OCI-LY7 (cell line): ENCODE measurements around the gene COMMD3. TPM values are rescaled to one million over a fixed set of nuclear protein-coding genes. Genes with fewer than 3 reads are reported as not detected.
"Not testable (repeated sequence)": the region's sequence is repeated elsewhere in the genome, so short reads cannot be mapped to it uniquely, and the experiment has no call there.

Experiments used
- BruUV-seq: library from RNA; stranded (reverse); fragments of 400-500 nt; replicated peaks from 2 replicates; lab custom pipeline; 2021; lab: Mats Ljungman, UMichigan
- CTCF ChIA-PET: fragments of 300-600 bp; sonication (Branson Sonifier 250); formaldehyde crosslinking; loops from one replicate; lab custom pipeline; 2022; ENCODE audit warnings: antibody characterized with exemption; ENCODE audit not compliant: unreplicated experiment; lab: Charles Lee
- POLR2A ChIA-PET: fragments of 300-600 bp; sonication (Branson Sonifier 250); formaldehyde crosslinking; loops from one replicate; lab custom pipeline; 2022; ENCODE audit warnings: antibody characterized with exemption; lab: Charles Lee
- DNase-seq: peaks from one replicate; pipeline ENCODE4 v3.0.0-alpha.2; 2015; ENCODE audit warnings: low spot score
- H2AFZ ChIP-seq: fragments of 200-600 bp; sonication (generic), shearing (Covaris generic); 2 replicates; pipeline ENCODE4 v1.6.1; 2014; ENCODE audit warnings: mild to moderate bottlenecking, antibody characterized with exemption, low read length, moderate library complexity
- H3K27ac ChIP-seq: fragments of 200-600 bp; sonication (generic); 2 replicates; pipeline ENCODE4 v1.5.1; 2014; ENCODE audit warnings: mixed run types, low read depth, mild to moderate bottlenecking, moderate library complexity, low read length, inconsistent platforms; ENCODE audit not compliant: poor library complexity, severe bottlenecking
- H3K36me3 ChIP-seq: fragments of 200-600 bp; sonication (generic); 2 replicates; pipeline ENCODE4 v1.6.1; 2014; ENCODE audit warnings: mild to moderate bottlenecking, antibody characterized with exemption, low read length, moderate library complexity, mixed read lengths; ENCODE audit not compliant: insufficient read depth
- H3K4me1 ChIP-seq: fragments of 200-600 bp; sonication (generic); 2 replicates; pipeline ENCODE4 v1.5.1; 2014; ENCODE audit warnings: mild to moderate bottlenecking, low read length; ENCODE audit not compliant: insufficient read depth, poor library complexity, severe bottlenecking
- H3K4me2 ChIP-seq: fragments of 200-600 bp; sonication (generic); 2 replicates; pipeline ENCODE4 v1.6.1; 2014; ENCODE audit warnings: mild to moderate bottlenecking, low read length
- H3K4me3 ChIP-seq: fragments of 200-600 bp; sonication (generic); 2 replicates; pipeline ENCODE4 v1.5.1; 2014; ENCODE audit warnings: mild to moderate bottlenecking, low read depth, low read length; ENCODE audit not compliant: poor library complexity, severe bottlenecking
- H3K79me2 ChIP-seq: fragments of 200-600 bp; sonication (generic); 2 replicates; pipeline ENCODE4 v1.6.1; 2016; ENCODE audit warnings: low read depth, mild to moderate bottlenecking, low read length, moderate library complexity, mixed read lengths; ENCODE audit not compliant: insufficient read depth
- H3K9me2 ChIP-seq: fragments of 200-600 bp; sonication (generic); 2 replicates; pipeline ENCODE4 v1.6.1; 2016; ENCODE audit warnings: mild to moderate bottlenecking, low read length, mixed read lengths; ENCODE audit not compliant: insufficient read depth
- H3K9me3 ChIP-seq: fragments of 200-600 bp; sonication (generic); 2 replicates; pipeline ENCODE4 v1.6.1; 2014; ENCODE audit warnings: mild to moderate bottlenecking, mixed run types, low read length, mixed read lengths
- H4K20me1 ChIP-seq: fragments of 200-600 bp; sonication (generic); 2 replicates; pipeline ENCODE4 v1.6.1; 2014; ENCODE audit warnings: mild to moderate bottlenecking, antibody characterized with exemption, low read length, moderate library complexity, mixed read lengths; ENCODE audit not compliant: insufficient read depth
- EZH2phosphoT487 ChIP-seq: fragments of 200-600 bp; sonication (generic); IDR thresholded peaks from 2 replicates; pipeline ENCODE4 v1.6.1; 2018; ENCODE audit warnings: low read depth, borderline replicate concordance, mild to moderate bottlenecking, mixed run types, antibody characterized with exemption, low read length, moderate library complexity, mixed read lengths
- intact Hi-C: fragments of 100-400 bp; cut with micrococcal nuclease; formaldehyde crosslinking; loops from one replicate; pipeline ENCODE4 v1.10.0; 2022; ENCODE audit not compliant: unreplicated experiment
- total RNA-seq, 2 experiments: library from RNA; depleted of rRNA in 1 of 2; stranded (reverse); fragments of >200 nt in 1 of 2; shearing (Covaris generic) in 1 of 2; gene quantifications; 2 replicates each; pipeline ENCODE4 v1.2.3, GENCODE V29; 2014 to 2022
- TF ChIP-seq, protein P1 (sequence below): fragments of 200-600 bp; sonication (generic); conservative IDR thresholded peaks from 2 replicates; pipeline ENCODE4 v1.5.1; 2014; ENCODE audit warnings: mild to moderate bottlenecking, antibody characterized with exemption, low read length, moderate library complexity, mixed read lengths

Gene COMMD3
- total RNA-seq, 2 experiments from 2014 or later: 30.1 to 50.8 TPM

DNA sequence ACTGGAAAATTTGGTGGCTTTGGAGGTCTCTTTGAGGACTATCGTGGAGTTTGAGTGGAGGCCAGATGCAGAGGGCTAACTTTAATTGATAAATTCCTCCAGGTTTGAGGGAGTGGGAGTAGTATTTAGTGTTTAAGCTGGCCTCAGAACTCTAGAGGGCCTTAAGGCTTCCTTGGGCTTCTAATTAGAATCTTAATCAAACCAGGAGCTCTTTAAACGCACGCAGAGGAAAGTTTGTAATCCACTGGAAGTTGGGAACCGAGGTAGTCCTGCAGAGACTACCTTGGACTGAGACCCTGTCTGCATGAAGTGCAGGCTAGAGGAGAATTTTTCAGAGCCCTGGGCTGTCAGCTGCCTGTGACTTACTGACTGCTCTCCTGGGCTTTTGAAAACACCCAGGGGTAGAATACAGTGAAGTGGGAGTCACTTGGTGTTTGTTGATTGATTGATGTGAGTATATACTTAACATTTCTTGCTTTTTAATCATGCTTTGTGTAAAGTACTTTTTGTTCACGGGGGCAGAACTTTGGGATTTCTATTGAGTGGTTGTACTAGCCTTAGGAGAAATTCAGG is 35.0 kb downstream of the COMMD3 start:
- Histone ChIP-seq H3K4me2 (no peak overlapping the region), H3K4me1 (no peaks in the 10 kb centered on the region), H4K20me1 (no peaks in the 10 kb centered on the region), H2AFZ (no peak overlapping the region), H3K9me3 (no peaks in the 10 kb centered on the region), H3K79me2 (no peaks in the 10 kb centered on the region), H3K27ac (no peak overlapping the region), H3K4me3 (no peak overlapping the region), H3K9me2 (no peaks in the 10 kb centered on the region), H3K36me3 (no peaks in the 10 kb centered on the region)
- CTCF ChIA-PET: no interaction called here
- no TSS peak for BruUV-seq
- intact Hi-C loops: no loop called here
- POLR2A ChIA-PET: interaction anchor here (0.6 kb wide), 1 partner anchor 34 kb away, joined by 3 read pairs; no protein-coding TSS in a partner anchor
- DNase-seq: no peak
- TF ChIP-seq, protein P1, sequence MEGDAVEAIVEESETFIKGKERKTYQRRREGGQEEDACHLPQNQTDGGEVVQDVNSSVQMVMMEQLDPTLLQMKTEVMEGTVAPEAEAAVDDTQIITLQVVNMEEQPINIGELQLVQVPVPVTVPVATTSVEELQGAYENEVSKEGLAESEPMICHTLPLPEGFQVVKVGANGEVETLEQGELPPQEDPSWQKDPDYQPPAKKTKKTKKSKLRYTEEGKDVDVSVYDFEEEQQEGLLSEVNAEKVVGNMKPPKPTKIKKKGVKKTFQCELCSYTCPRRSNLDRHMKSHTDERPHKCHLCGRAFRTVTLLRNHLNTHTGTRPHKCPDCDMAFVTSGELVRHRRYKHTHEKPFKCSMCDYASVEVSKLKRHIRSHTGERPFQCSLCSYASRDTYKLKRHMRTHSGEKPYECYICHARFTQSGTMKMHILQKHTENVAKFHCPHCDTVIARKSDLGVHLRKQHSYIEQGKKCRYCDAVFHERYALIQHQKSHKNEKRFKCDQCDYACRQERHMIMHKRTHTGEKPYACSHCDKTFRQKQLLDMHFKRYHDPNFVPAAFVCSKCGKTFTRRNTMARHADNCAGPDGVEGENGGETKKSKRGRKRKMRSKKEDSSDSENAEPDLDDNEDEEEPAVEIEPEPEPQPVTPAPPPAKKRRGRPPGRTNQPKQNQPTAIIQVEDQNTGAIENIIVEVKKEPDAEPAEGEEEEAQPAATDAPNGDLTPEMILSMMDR: no peak
- TF ChIP-seq EZH2phosphoT487: no peak

- Histone ChIP-seq H3K9me2 (no peaks in the 10 kb centered on the region), H3K4me3 (no peak overlapping the region), H3K9me3 (no peaks in the 10 kb centered on the region), H3K4me1 (no peaks in the 10 kb centered on the region), H4K20me1 (no peaks in the 10 kb centered on the region), H2AFZ (no peak overlapping the region), H3K36me3 (no peaks in the 10 kb centered on the region), H3K79me2 (no peaks in the 10 kb centered on the region), H3K27ac (no peak overlapping the region), H3K4me2 (no peak overlapping the region)
- intact Hi-C loops: no loop called here
- TF ChIP-seq EZH2phosphoT487: no peak
- TF ChIP-seq, protein P1: no peak
- POLR2A ChIA-PET: no interaction called here
- no peak for DNase-seq
- no TSS peak for BruUV-seq
- CTCF ChIA-PET: no interaction called here
These were observed 40.2 kb downstream of the COMMD3 start for GRCh38 chr10:22356324-22356873.

- CTCF ChIA-PET, H2AFZ ChIP-seq: not testable (repeated sequence)
These were observed 41.6 kb downstream of the COMMD3 start for GRCh38 chr10:22357770-22358169.

More at GRCh38 chr10:22357770-22358169, 41.6 kb downstream of the COMMD3 start:
- H3K4me3 ChIP-seq, H4K20me1 ChIP-seq, intact Hi-C loops, H3K9me3 ChIP-seq, DNase-seq, H3K9me2 ChIP-seq, H3K36me3 ChIP-seq, BruUV-seq, POLR2A ChIA-PET, H3K4me2 ChIP-seq, H3K27ac ChIP-seq, H3K79me2 ChIP-seq, H3K4me1 ChIP-seq: not testable (repeated sequence)
